ENCODE results near the gene TMEM255B.

Gene TMEM255B

DNA sequence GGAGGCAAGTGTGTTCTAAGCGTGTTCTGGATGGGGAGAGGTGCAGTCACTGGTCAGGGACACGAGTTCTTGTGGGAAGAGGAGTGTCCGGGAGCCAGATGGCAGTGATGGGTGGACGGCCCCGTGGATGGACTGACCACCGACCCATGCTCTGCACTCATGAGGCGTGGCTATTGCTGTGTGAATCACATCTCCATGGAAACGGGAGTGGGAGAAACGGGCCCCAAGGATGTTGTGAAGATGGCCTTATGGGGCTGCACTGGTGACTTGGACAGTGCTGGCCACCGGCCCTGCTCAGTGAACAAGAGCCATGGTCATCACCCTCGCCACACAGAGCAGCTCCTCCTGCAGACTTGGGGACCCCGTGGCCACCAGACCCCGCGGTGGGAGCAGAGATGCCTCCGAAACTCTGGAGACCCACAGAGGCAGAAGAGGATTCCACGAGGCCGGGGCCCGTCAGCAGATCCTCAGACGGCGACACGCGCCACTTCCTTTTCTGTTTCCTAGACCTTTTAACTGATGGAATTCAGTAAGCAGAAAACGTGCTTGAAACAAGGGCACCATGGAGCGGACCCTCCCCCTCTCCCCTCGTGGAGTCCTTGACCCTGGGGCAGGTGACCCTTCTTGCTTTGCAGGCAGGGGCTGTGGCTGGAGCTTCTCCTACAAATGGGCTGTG lies 57.4 kb downstream of the TMEM255B start:
- Histone ChIP-seq H3K4me3 (ENCODE audit: low read length in 2 of 2) (no peak overlapping the region), H3K4me1 (ENCODE audit: control insufficient read depth, insufficient read depth, low read length) (peaks cover 42% of the 10 kb centered on the region), H3K9me3 (ENCODE audit: control insufficient read depth in 2 of 2, low read length in 2 of 2) (no peaks in the 10 kb centered on the region), H3K36me3 (ENCODE audit: control insufficient read depth in 2 of 2, insufficient read depth in 2 of 2, low read length in 2 of 2) (no peaks in the 10 kb centered on the region), H3K9ac (ENCODE audit: low read length in 2 of 2) (no peak overlapping the region), H3K27ac (ENCODE audit: low read length) (no peak overlapping the region), H3K27me3 (ENCODE audit: control insufficient read depth in 1 of 2, insufficient read depth in 2 of 2, low read length in 2 of 2) (no peaks in the 10 kb centered on the region)

DNA sequence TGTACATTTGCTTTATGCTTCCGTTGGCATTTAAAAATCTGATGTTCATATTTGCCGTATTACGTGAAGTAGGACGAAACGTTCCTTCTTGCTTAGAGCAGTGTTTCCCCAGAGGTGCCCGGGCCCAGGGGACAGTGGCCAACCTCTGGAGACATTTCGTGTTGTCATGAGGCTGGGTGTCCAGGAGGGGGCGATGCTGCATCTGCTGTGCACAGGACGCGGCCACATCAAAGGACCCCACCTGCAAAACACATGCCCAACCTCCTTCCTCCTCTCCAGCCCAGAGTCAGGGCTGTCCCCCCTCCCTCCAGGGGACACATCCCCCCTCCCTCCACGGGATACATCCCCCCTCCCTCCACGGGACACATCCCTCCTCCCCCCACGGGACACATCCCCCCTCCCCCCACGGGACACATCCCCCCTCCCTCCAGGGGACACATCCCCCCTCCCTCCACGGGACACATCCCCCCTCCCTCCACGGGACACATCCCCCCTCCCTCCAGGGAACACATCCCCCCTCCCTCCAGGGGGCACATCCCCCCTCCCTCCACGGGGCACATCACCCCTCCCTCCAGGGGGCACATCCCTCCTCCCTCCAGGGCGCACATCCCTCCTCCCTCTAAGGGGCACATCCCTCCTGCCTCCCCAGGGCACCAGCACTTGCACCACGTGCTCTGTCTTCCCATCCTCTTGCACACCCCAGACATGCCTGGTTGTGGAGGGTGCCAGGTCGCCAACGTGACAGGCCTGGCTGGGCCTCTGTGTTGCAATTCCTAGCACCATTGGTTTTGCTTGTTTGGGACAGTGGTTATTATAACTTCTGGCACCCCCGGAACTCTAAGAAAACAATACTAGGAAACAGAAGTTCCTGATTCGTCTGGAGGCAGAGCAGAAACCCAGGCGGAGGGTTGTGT lies 58.2 kb downstream of the TMEM255B start:
- no peak overlapping the region for H3K4me3 ChIP-seq (ENCODE audit: low read length in 2 of 2)
- H3K27ac ChIP-seq (ENCODE audit: low read length) = peak overlapping the region; percentile 49
- H3K4me1 ChIP-seq (ENCODE audit: control insufficient read depth, insufficient read depth, low read length) = peaks cover 50% of the 10 kb centered on the region
- no peaks in the 10 kb centered on the region for H3K36me3 ChIP-seq (ENCODE audit: control insufficient read depth in 2 of 2, insufficient read depth in 2 of 2, low read length in 2 of 2)
- no peaks in the 10 kb centered on the region for H3K27me3 ChIP-seq (ENCODE audit: control insufficient read depth in 1 of 2, insufficient read depth in 2 of 2, low read length in 2 of 2)
- H3K9me3 ChIP-seq (ENCODE audit: control insufficient read depth in 2 of 2, low read length in 2 of 2) = no peaks in the 10 kb centered on the region
- H3K9ac ChIP-seq (ENCODE audit: low read length in 2 of 2) = no peak overlapping the region

DNA sequence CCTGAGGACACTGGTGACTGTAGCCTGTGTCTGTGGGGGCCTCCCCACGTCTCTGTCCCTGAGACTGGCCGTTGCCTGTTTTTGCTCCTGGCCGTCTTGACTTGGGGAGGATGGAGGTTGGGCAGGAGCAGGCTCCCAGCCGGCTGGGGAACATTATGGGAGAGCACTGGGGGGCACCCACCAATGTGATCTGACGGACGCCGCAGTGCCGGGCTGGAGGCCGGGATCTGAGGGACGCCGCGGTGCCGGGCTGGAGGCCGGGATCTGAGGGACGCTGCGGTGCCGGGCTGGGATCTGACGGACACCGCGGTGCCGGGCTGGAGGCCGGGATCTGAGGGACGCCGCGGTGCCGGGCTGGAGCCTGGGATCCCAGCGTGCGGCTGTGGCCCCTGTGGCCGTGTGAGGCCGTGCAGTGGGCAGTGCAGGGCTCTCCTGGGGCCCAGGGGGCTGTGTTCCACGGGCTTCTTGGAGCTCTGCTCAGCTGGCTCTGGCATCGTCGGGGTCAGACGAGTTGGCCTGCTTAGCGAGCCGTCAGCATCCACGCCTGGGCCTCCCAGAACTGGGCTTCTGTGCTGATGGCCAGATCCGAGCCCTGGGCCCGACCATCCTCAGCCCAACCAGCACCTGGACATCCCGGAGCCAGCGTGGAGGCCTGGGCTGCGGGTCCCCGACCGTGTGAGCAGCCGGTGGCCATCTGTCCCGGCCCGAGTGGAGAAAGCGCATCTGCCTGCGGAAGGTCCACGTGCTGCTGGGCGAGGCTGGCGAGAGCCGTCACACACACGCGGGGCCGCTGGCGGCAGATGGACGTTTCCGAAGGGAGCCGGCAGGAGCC lies 59.0 kb downstream of the TMEM255B start:
- H3K36me3 ChIP-seq (ENCODE audit: control insufficient read depth in 2 of 2, insufficient read depth in 2 of 2, low read length in 2 of 2) = peaks cover 0 to 4% of the 10 kb centered on the region in 2 donors

DNA sequence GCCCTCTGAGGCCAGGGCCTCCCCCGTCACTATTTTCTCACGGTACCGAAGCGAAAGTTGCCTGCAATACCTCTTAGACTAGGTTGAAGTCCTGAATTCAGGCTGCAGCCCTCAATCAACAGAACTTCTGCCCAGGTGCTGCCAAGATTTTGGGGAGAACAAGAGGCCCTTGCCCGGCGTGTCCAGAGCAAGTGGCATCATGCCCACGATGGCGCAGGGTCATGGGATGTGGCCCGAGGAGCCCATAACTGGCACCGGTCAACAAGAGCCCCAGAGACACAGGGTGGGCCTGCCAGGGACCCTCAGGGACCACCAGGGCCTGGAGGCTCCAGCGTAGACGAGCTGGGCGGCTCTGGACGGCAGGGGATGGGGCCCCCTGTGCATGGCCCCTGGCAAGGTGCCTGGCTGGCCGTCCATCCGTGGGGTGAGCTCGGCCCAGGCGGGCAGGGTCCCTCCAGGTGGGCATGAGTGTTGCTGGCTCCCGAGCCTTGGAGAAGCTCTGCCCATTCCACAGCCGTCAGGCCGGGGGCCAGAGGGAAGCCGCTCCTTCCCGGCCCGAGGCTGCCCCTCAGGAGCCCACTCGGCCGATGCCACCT lies 59.8 kb downstream of the TMEM255B start:
- H3K27ac ChIP-seq (ENCODE audit: low read length) = peak overlapping the region; percentile 49
- H3K4me1 ChIP-seq (ENCODE audit: control insufficient read depth, insufficient read depth, low read length) = peaks cover 58% of the 10 kb centered on the region
- peaks cover 5 to 8% of the 10 kb centered on the region in 2 donors for H3K36me3 ChIP-seq (ENCODE audit: control insufficient read depth in 2 of 2, insufficient read depth in 2 of 2, low read length in 2 of 2)
- H3K27me3 ChIP-seq (ENCODE audit: control insufficient read depth in 1 of 2, insufficient read depth in 2 of 2, low read length in 2 of 2) = no peaks in the 10 kb centered on the region
- no peak overlapping the region for H3K4me3 ChIP-seq (ENCODE audit: low read length in 2 of 2)
- H3K9ac ChIP-seq (ENCODE audit: low read length in 2 of 2) = no peak overlapping the region
- no peaks in the 10 kb centered on the region for H3K9me3 ChIP-seq (ENCODE audit: control insufficient read depth in 2 of 2, low read length in 2 of 2)

More for the DNA sequence above, 59.0 kb downstream of the TMEM255B start:
- Histone ChIP-seq H3K4me3 (ENCODE audit: low read length in 2 of 2) (no peak overlapping the region), H3K9me3 (ENCODE audit: control insufficient read depth in 2 of 2, low read length in 2 of 2) (no peaks in the 10 kb centered on the region), H3K27ac (ENCODE audit: low read length) (peak overlapping the region; percentile 49), H3K27me3 (ENCODE audit: control insufficient read depth in 1 of 2, insufficient read depth in 2 of 2, low read length in 2 of 2) (no peaks in the 10 kb centered on the region), H3K9ac (ENCODE audit: low read length in 2 of 2) (no peak overlapping the region), H3K4me1 (ENCODE audit: control insufficient read depth, insufficient read depth, low read length) (peaks cover 55% of the 10 kb centered on the region)

DNA sequence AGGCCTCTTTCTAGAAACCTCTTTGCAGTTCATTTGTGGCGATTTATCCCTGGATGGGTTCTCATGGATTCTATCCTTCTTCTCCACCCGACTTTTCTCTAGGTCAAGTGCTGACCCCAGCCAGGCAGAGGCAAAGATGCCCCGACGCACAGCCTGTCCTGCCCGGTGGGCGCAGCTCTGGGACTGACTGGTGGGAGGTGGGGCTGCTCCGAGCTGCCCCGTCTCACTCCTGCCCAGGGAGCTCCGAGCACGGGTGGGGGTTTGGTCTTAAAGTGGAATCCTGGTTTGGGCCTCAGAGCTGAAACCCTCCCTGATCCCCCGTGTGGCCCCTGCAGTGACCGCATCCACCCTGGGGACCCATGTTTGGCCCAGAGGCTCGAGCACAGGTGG lies 60.3 kb downstream of the TMEM255B start:
- no peak overlapping the region for H3K9ac ChIP-seq (ENCODE audit: low read length in 2 of 2)
- no peaks in the 10 kb centered on the region for H3K27me3 ChIP-seq (ENCODE audit: control insufficient read depth in 1 of 2, insufficient read depth in 2 of 2, low read length in 2 of 2)
- H3K4me3 ChIP-seq (ENCODE audit: low read length in 2 of 2) = no peak overlapping the region
- peak overlapping the region; percentile 84 for H3K27ac ChIP-seq (ENCODE audit: low read length)
- H3K9me3 ChIP-seq (ENCODE audit: control insufficient read depth in 2 of 2, low read length in 2 of 2) = no peaks in the 10 kb centered on the region
- H3K4me1 ChIP-seq (ENCODE audit: control insufficient read depth, insufficient read depth, low read length) = peaks cover 58% of the 10 kb centered on the region
- H3K36me3 ChIP-seq (ENCODE audit: control insufficient read depth in 2 of 2, insufficient read depth in 2 of 2, low read length in 2 of 2) = peaks cover 5 to 9% of the 10 kb centered on the region in 2 donors

DNA sequence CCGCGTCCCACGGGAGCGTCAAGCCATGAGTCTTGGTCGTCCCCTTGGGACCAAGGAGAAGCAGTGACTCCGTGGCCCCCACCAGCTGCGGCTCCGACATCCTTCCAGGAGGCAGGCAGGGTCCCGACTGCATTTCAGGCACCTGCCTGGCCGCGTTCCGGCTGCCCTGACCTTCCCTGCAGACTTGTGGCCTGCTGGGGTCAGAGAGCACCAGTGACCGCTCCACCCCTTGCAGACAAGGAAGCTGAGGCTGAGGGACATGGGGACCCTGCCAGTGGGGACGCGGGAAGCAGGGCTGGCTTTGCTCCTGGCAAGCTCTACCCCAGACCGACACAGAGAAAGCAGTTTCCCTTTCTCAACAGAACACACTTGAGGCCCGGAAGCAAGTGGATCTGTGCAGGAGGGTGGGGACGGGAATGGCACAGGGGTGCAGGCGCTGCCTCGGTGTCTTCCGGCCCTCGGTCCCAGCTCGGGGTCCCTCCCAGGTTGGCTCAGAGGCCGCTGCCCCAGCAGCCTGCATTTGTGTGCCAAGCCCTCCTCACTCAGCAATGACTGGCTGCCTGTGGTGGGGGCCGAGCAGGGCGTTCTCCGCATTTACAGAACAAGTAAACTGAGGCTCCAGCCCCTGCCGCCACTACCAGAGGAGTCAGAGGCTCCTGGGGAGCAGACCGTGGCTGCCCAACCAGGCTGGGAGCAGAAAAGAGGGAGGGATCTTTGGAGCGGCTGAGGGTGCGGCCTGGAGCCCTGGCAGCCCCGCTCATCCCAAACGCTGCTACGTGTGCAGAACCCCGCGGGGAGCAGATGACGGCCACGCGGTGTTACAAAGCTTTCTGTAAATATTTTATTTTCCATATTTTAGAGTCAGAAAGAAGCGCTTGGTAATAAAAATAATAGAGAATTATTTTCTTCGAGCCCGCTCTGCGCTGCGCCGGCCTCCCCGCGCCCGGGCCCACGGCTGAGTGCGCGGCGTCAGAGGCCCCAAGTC lies 61.0 kb downstream of the TMEM255B start:
- no peak overlapping the region for H3K9ac ChIP-seq (ENCODE audit: low read length in 2 of 2)
- H3K27ac ChIP-seq (ENCODE audit: low read length) = peak overlapping the region; percentile 84
- no peaks in the 10 kb centered on the region for H3K9me3 ChIP-seq (ENCODE audit: control insufficient read depth in 2 of 2, low read length in 2 of 2)
- H3K4me3 ChIP-seq (ENCODE audit: low read length in 2 of 2) = peak overlapping the region in 1 of 2 donors; percentile 58
- H3K27me3 ChIP-seq (ENCODE audit: control insufficient read depth in 1 of 2, insufficient read depth in 2 of 2, low read length in 2 of 2) = no peaks in the 10 kb centered on the region
- H3K4me1 ChIP-seq (ENCODE audit: control insufficient read depth, insufficient read depth, low read length) = peaks cover 58% of the 10 kb centered on the region
- peaks cover 5 to 9% of the 10 kb centered on the region in 2 donors for H3K36me3 ChIP-seq (ENCODE audit: control insufficient read depth in 2 of 2, insufficient read depth in 2 of 2, low read length in 2 of 2)

DNA sequence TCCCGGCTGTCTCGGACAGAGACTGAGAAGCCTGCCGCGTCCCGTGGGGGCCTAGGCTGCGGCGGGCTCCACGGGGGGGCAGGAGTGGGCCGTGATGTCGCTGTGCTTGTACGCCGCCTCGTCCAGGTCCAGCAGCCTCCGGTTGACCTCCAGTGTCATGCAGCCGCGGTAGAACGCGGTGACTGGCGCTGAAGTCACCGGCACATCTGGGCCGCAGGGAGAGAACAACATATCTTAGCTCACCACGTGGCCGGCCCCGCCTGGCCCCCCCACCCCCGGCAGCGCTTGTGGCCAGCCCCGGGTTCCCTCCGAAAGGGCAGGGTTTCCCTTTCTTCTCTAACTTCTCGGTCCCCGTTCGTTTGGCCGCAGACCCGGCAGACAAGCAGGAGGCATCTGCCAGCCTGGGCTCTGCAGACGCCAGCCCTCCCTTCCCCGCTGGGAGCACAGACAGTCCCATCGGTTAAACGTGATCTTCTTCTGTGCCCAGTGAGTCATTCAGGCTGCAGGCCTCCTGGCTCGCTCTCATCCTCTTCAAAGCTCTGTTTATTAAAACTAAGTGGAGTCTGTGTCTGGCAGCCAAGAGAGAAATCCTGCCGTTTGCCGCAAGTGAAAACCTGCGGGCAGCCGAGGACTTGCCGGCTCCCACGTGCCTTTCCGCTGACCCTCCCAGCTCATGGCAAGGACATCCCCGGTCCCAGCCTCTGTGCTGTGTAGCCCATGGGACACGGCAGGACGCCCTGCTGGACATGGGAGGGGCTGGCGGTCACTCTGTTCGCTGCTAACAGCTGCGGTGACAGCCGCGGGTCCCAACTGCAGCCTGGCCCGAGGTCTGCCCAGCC lies 62.0 kb downstream of the TMEM255B start:
- Histone ChIP-seq H3K9ac (ENCODE audit: low read length in 2 of 2) (peak overlapping the region in 1 of 2 donors; percentile 39), H3K4me3 (ENCODE audit: low read length in 2 of 2) (peak overlapping the region; percentile 44 to 63), H3K9me3 (ENCODE audit: control insufficient read depth in 2 of 2, low read length in 2 of 2) (no peaks in the 10 kb centered on the region), H3K36me3 (ENCODE audit: control insufficient read depth in 2 of 2, insufficient read depth in 2 of 2, low read length in 2 of 2) (peaks cover 5 to 9% of the 10 kb centered on the region in 2 donors), H3K27me3 (ENCODE audit: control insufficient read depth in 1 of 2, insufficient read depth in 2 of 2, low read length in 2 of 2) (no peaks in the 10 kb centered on the region), H3K27ac (ENCODE audit: low read length) (peak overlapping the region; percentile 84), H3K4me1 (ENCODE audit: control insufficient read depth, insufficient read depth, low read length) (peaks cover 52% of the 10 kb centered on the region)

DNA sequence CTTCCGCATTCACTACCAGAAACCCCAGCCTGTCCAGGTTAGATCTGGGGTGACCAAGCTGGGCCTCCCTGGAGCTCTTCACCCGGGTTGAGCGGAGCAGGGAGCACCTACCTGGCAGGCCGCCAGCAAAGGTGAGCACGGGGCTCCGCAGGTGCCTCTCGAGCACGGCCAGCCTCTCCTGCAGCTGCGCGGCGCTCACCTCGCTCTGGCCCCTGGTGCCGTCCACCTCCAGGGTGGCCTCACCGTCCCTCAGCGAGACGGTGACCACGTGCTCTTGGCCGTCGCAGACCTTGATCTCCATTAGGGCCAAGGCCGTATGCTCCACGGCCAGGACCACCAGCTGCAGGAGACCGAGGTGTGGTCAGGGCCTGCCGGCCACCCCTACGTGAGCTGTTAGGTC lies 62.8 kb downstream of the TMEM255B start:
- Histone ChIP-seq H3K27me3 (ENCODE audit: control insufficient read depth in 1 of 2, insufficient read depth in 2 of 2, low read length in 2 of 2) (no peaks in the 10 kb centered on the region), H3K4me3 (ENCODE audit: low read length in 2 of 2) (peak overlapping the region; percentile 44 to 63), H3K4me1 (ENCODE audit: control insufficient read depth, insufficient read depth, low read length) (peaks cover 45% of the 10 kb centered on the region), H3K27ac (ENCODE audit: low read length) (peak overlapping the region; percentile 84), H3K36me3 (ENCODE audit: control insufficient read depth in 2 of 2, insufficient read depth in 2 of 2, low read length in 2 of 2) (peaks cover 6 to 10% of the 10 kb centered on the region in 2 donors), H3K9me3 (ENCODE audit: control insufficient read depth in 2 of 2, low read length in 2 of 2) (no peaks in the 10 kb centered on the region), H3K9ac (ENCODE audit: low read length in 2 of 2) (peak overlapping the region in 1 of 2 donors; percentile 39)

DNA sequence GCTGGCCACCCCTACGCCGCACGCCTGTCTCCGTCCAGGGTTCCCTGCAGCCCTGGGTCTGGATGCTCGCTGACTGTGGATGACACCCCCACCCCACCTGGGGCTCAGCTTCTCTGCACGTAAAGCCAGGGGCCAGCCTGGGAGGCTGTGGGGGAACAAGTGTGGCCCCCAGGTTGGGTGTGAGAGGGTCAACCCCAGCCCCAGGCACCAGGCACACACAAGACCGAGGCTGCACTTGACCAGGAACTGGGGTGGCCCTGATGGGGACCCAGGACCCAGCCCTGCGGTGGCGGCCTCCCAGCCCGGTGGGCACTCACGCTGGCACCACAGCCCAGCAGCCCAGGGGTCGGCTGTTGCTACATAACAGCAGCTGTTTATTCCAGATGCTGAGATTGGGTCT lies 63.2 kb downstream of the TMEM255B start:
- Histone ChIP-seq H3K9me3 (ENCODE audit: control insufficient read depth in 2 of 2, low read length in 2 of 2) (no peaks in the 10 kb centered on the region), H3K4me1 (ENCODE audit: control insufficient read depth, insufficient read depth, low read length) (peaks cover 45% of the 10 kb centered on the region), H3K36me3 (ENCODE audit: control insufficient read depth in 2 of 2, insufficient read depth in 2 of 2, low read length in 2 of 2) (peaks cover 11 to 15% of the 10 kb centered on the region in 2 donors), H3K9ac (ENCODE audit: low read length in 2 of 2) (no peak overlapping the region), H3K4me3 (ENCODE audit: low read length in 2 of 2) (no peak overlapping the region), H3K27ac (ENCODE audit: low read length) (peak overlapping the region; percentile 84), H3K27me3 (ENCODE audit: control insufficient read depth in 1 of 2, insufficient read depth in 2 of 2, low read length in 2 of 2) (no peaks in the 10 kb centered on the region)

Measured in stomach smooth muscle (tissue), 2 donors.